Measurements from ENCODE around the gene TNFSF13. TPM values are rescaled to one million over a fixed set of nuclear protein-coding genes. Genes with fewer than 3 reads are reported as not detected.
"Not testable (repeated sequence)": the region's sequence is repeated elsewhere in the genome, so short reads cannot be mapped to it uniquely, and the experiment has no call there.

TNFSF13 gene
- total RNA-seq, 1 donor from 2014 or later: 13.5 TPM

DNA sequence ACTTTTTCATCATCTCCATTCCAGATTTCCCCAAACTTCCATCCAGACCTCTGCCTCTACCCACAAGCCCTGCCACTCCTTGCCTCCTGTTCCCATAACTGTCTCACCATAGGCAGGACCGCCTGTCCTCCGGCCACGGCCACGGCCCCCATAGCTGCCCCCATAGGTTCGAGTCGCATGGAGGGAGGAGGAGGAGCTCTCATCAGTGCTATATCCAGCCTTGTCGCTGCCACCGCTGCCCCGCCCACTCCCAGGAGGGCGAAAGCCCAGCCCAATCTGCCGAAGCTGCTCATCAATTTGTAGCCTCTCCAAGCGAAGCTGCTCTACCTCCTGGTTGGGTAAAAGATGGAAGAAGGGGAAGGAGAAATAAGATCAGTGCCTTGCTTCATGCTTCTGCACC is 34.7 kb downstream of the TNFSF13 start:
- no peak for DNase-seq (ENCODE audit: low read depth)
- Histone ChIP-seq H3K27me3 (ENCODE audit: control insufficient read depth, insufficient read depth, low read length) (no peaks in the 10 kb centered on the region), H3K4me3 (ENCODE audit: low read depth, low read length) (no peak overlapping the region), H3K36me3 (ENCODE audit: control insufficient read depth, insufficient read depth, low read length) (peaks cover 5% of the 10 kb centered on the region)
- TF ChIP-seq, protein P1, sequence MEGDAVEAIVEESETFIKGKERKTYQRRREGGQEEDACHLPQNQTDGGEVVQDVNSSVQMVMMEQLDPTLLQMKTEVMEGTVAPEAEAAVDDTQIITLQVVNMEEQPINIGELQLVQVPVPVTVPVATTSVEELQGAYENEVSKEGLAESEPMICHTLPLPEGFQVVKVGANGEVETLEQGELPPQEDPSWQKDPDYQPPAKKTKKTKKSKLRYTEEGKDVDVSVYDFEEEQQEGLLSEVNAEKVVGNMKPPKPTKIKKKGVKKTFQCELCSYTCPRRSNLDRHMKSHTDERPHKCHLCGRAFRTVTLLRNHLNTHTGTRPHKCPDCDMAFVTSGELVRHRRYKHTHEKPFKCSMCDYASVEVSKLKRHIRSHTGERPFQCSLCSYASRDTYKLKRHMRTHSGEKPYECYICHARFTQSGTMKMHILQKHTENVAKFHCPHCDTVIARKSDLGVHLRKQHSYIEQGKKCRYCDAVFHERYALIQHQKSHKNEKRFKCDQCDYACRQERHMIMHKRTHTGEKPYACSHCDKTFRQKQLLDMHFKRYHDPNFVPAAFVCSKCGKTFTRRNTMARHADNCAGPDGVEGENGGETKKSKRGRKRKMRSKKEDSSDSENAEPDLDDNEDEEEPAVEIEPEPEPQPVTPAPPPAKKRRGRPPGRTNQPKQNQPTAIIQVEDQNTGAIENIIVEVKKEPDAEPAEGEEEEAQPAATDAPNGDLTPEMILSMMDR (IDR thresholded peaks at IDR 0.05; ENCODE audit: insufficient read depth, low read length, poor library complexity, severe bottlenecking): no peak

DNA sequence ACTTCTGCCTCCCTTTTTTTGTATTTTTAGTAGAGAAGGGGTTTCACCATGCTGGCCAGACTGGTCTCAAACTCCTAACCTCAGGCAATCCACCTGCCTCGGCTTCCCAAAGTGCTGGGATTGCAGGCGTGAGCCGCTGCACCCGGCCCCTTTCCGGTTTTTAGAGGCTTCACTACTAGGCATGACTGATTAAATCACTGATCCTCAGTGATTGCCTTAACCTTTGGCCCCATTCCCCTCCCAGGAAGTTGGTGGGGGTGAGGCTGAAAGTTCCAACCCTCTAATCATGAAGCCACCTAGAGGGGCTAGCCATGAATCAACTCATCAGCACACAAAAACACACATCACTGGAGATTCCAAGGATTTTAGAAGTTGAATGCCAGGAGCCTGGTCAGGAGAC is 39.0 kb downstream of the TNFSF13 start:
- not testable (repeated sequence) for DNase-seq (ENCODE audit: low read depth); H3K27me3 ChIP-seq (ENCODE audit: control insufficient read depth, insufficient read depth, low read length); H3K36me3 ChIP-seq (ENCODE audit: control insufficient read depth, insufficient read depth, low read length); H3K4me3 ChIP-seq (ENCODE audit: low read depth, low read length)

GRCh38 chr17:7606280-7606679 is 47.7 kb downstream of the TNFSF13 start:
- TF ChIP-seq, protein P1 (IDR thresholded peaks at IDR 0.05; ENCODE audit: insufficient read depth, low read length, poor library complexity, severe bottlenecking): no peak
- H3K36me3 ChIP-seq (ENCODE audit: control insufficient read depth, insufficient read depth, low read length): peaks cover 1% of the 10 kb centered on the region
- no peak overlapping the region for H3K4me3 ChIP-seq (ENCODE audit: low read depth, low read length)
- H3K27me3 ChIP-seq (ENCODE audit: control insufficient read depth, insufficient read depth, low read length): no peaks in the 10 kb centered on the region
- no peak for DNase-seq (ENCODE audit: low read depth)

- Histone ChIP-seq H3K36me3 (ENCODE audit: control insufficient read depth, insufficient read depth, low read length) (no peaks in the 10 kb centered on the region), H3K27me3 (ENCODE audit: control insufficient read depth, insufficient read depth, low read length) (no peaks in the 10 kb centered on the region), H3K4me3 (ENCODE audit: low read depth, low read length) (no peak overlapping the region)
- TF ChIP-seq, protein P1 (IDR thresholded peaks at IDR 0.05; ENCODE audit: insufficient read depth, low read length, poor library complexity, severe bottlenecking): no peak
- DNase-seq (ENCODE audit: low read depth): no peak
These were observed 52.1 kb downstream of the TNFSF13 start for GRCh38 chr17:7610641-7611040.

Other genes starting within 250 kb of the TNFSF13 start
- gene GPS2, start 243.4 kb upstream of the TNFSF13 start, total RNA-seq: 73.5 and 76.0 TPM in 2 replicates
- gene NEURL4, start 229.4 kb upstream of the TNFSF13 start, total RNA-seq: 16.3 and 29.9 TPM in 2 replicates
- 0.14 and 3.6 TPM in 2 replicates for gene ACAP1, start 222.2 kb upstream of the TNFSF13 start, total RNA-seq
- 14.9 and 15.5 TPM in 2 replicates for gene KCTD11, start 206.6 kb upstream of the TNFSF13 start, total RNA-seq
- not detected in 2 replicates for gene TMEM95, start 203.6 kb upstream of the TNFSF13 start, total RNA-seq
- gene TNK1, start 177.7 kb upstream of the TNFSF13 start, total RNA-seq: 4.0 and 13.3 TPM in 2 replicates
- gene PLSCR3, start 164.2 kb upstream of the TNFSF13 start, total RNA-seq: 61.8 and 74.7 TPM in 2 replicates
- gene TMEM256, start 154.7 kb upstream of the TNFSF13 start, total RNA-seq: 66.9 and 77.1 TPM in 2 replicates
- gene NLGN2, start 150.9 kb upstream of the TNFSF13 start, total RNA-seq: 8.3 and 8.4 TPM in 2 replicates
- not detected in 2 replicates for gene SPEM1, start 138.4 kb upstream of the TNFSF13 start, total RNA-seq
- not detected in 2 replicates for gene SPEM2, start 133.1 kb upstream of the TNFSF13 start, total RNA-seq
- not detected in 2 replicates for gene SPEM3, start 129.9 kb upstream of the TNFSF13 start, total RNA-seq
- gene TMEM102, start 123.3 kb upstream of the TNFSF13 start, total RNA-seq: 31.7 and 34.9 TPM in 2 replicates
- 1.5 and 1.8 TPM in 2 replicates for gene FGF11, start 119.2 kb upstream of the TNFSF13 start, total RNA-seq
- gene CHRNB1, start 113.7 kb upstream of the TNFSF13 start, total RNA-seq: 19.0 and 21.6 TPM in 2 replicates
- 26.3 and 28.3 TPM in 2 replicates for gene ZBTB4, start 79.1 kb upstream of the TNFSF13 start, total RNA-seq
- not detected in 2 replicates for gene SLC35G6, start 77.3 kb upstream of the TNFSF13 start, total RNA-seq
- gene POLR2A, start 74.4 kb upstream of the TNFSF13 start, total RNA-seq: 56.9 and 57.8 TPM in 2 replicates
- gene TNFSF12, start 9.7 kb upstream of the TNFSF13 start, total RNA-seq: 9.0 and 9.4 TPM in 2 replicates
- gene SENP3, start 3.2 kb downstream of the TNFSF13 start, total RNA-seq: 107 and 109 TPM in 2 replicates
- gene CD68, start 20.9 kb downstream of the TNFSF13 start, total RNA-seq: 7.4 and 8.7 TPM in 2 replicates
- gene MPDU1, start 25.1 kb downstream of the TNFSF13 start, total RNA-seq: 161 and 187 TPM in 2 replicates
- 1.8 and 3.4 TPM in 2 replicates for gene SOX15, start 31.3 kb downstream of the TNFSF13 start, total RNA-seq
- 43.0 and 45.7 TPM in 2 replicates for gene FXR2, start 56.1 kb downstream of the TNFSF13 start, total RNA-seq
- gene SAT2, start 69.1 kb downstream of the TNFSF13 start, total RNA-seq: 61.6 and 76.0 TPM in 2 replicates
- 0.79 TPM in 1 of 2 replicates, not detected in the other for gene SHBG, start 71.4 kb downstream of the TNFSF13 start, total RNA-seq
- gene ATP1B2, start 92.2 kb downstream of the TNFSF13 start, total RNA-seq: not detected in 2 replicates
- gene TP53, start 128.7 kb downstream of the TNFSF13 start, total RNA-seq: 154 and 168 TPM in 2 replicates
- gene WRAP53, start 129.7 kb downstream of the TNFSF13 start, total RNA-seq: 13.3 and 14.9 TPM in 2 replicates
- gene EFNB3, start 146.5 kb downstream of the TNFSF13 start, total RNA-seq: 4.7 and 5.5 TPM in 2 replicates
- 0.04 TPM in 1 of 2 replicates, not detected in the other for gene DNAH2, start 159.0 kb downstream of the TNFSF13 start, total RNA-seq

All from kidney epithelial cell (primary cell).